ENCODE data around the gene TSHZ3.

Gene TSHZ3

DNA sequence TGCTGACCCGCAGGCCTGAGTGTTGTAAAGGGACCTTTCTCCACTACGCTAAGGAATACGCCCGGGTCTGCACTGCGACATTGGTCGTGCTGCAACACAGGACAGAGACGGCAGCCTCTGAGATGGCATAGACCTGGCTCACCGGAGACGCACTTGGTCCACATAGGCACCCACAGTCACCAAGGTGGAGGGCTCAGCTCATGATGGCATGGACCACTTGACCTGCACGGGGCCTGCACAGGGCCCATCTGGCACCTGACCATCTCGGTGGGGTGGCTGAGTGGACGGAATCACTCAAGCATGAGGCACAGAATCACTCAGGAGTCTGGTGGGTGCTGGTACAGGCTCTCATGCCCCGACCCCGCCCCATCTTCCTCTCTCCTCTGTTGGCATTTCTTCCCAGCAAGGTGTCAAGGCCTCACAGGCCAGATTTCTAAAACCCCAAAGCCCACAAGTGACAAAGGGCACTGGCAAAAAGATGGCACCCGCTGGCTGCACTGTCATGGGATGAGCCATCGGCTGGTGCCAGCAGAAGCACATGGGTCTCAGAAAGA, 45.9 kb downstream of the TSHZ3 start:
- Mint-ChIP-seq H3K36me3 (ENCODE audit: low read depth) (no peaks in the 10 kb centered on the region), H3K9me3 (no peaks in the 10 kb centered on the region), H3K27ac (no peak overlapping the region), H3K4me1 (no peaks in the 10 kb centered on the region), H3K4me3 (no peak overlapping the region), H3K27me3 (peaks cover 4% of the 10 kb centered on the region)
- DNase-seq (no peak), ATAC-seq (no peak)

DNA sequence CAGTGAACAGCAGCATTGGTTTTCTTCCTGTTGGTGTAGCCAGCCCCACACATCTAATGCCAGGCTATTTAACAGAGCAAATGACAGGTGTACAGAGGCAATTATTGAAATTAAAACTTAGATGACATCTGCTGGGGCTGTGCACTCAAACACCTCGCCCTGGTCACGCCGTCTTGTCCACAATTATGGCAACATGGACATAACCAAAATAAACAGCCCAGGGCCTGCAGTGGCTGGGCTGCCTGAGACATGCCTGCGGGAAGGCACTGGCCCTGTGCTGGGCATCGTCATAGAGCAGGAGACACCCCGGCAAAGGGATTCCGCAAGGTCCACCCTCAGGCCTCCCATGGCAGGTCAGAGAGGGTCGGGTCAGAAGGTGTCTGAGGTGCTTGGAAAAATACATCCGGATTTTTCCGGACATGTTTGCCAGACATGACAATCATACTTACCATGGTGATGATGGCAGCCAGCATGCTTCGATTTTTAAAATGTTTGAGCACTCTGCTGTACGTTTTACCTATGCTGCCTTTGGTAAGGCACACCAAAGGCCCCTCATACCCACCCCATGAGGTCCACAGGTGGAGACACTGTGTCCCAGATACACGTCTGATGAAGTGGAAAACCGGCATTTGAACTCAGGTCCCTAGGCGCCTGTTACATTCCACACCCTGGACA, 47.8 kb downstream of the TSHZ3 start:
- Mint-ChIP-seq H3K36me3 (ENCODE audit: low read depth) (no peaks in the 10 kb centered on the region), H3K27ac (no peak overlapping the region), H3K9me3 (no peaks in the 10 kb centered on the region), H3K4me1 (no peaks in the 10 kb centered on the region), H3K27me3 (peaks cover 4% of the 10 kb centered on the region), H3K4me3 (no peak overlapping the region)
- ATAC-seq (no peak), DNase-seq (no peak)

DNA sequence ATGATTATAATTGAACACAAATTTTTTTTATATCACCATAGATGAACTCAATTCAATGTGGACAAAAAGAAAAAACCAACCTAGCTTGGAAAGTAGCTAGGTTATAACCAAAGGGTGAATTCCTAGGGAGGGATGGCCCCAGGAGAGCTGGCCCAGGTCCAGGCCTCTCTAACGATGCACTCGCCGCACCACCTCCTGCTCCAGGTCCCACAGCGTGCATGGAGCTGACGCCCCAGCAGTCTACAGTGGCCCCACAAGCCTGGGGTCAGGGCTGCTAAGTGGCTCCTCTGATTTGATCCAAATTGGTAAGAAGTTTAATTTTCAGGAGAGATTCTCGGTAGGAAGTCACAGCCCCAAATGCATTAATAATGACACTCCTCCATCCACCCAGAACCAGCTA, 48.8 kb downstream of the TSHZ3 start:
- no peaks in the 10 kb centered on the region for H3K27me3 Mint-ChIP-seq
- no peak overlapping the region for H3K27ac Mint-ChIP-seq
- H3K9me3 Mint-ChIP-seq = no peaks in the 10 kb centered on the region
- no peaks in the 10 kb centered on the region for H3K36me3 Mint-ChIP-seq (ENCODE audit: low read depth)
- ATAC-seq = no peak
- H3K4me1 Mint-ChIP-seq = no peaks in the 10 kb centered on the region
- no peak overlapping the region for H3K4me3 Mint-ChIP-seq
- no peak for DNase-seq

DNA sequence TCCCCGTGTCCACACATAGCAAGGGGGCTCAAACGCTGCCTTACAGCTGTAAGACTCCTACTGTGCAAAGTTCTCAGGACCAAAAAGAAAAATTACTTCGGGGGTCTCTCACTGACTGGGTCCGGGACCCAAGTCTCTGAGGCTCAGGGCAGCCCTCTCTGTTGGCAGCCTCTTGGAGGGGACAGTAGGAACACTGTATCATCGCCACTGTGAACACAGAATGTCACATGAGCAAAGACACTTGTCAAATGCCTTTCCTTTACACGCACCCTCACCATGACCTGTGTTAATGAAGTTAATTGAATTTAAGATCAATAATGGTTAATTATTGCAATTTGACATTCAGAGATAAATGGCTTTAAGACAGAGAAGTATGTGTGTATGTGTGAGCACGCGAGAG, 49.6 kb downstream of the TSHZ3 start:
- ATAC-seq = no peak
- Mint-ChIP-seq H3K36me3 (ENCODE audit: low read depth) (no peaks in the 10 kb centered on the region), H3K27ac (no peak overlapping the region), H3K27me3 (no peaks in the 10 kb centered on the region), H3K4me3 (no peak overlapping the region), H3K4me1 (no peaks in the 10 kb centered on the region), H3K9me3 (no peaks in the 10 kb centered on the region)
- no peak for DNase-seq

DNA sequence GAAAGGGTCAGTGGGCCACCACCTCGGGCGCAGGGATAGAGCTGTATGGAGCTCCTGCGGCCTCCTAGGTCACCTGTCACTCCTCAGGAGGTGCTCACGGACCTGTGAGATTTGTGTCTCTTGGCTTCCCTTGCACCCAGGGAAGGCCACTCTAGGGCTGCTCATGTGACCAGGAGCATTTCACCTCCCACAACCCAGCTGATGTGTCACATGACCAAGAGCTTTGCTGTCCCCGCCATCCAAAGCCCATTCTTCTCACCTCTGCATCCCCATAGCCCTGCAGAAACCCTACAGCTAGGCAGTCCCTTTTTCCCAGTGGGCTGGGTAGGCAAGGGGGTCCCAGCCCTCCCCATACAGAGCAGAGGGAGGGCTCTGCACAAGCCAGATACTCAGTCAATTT, 51.2 kb downstream of the TSHZ3 start:
- Mint-ChIP-seq H3K27ac (no peak overlapping the region), H3K27me3 (no peaks in the 10 kb centered on the region), H3K4me1 (no peaks in the 10 kb centered on the region), H3K36me3 (ENCODE audit: low read depth) (no peaks in the 10 kb centered on the region), H3K9me3 (no peaks in the 10 kb centered on the region), H3K4me3 (no peak overlapping the region)
- ATAC-seq (no peak), DNase-seq (no peak)

DNA sequence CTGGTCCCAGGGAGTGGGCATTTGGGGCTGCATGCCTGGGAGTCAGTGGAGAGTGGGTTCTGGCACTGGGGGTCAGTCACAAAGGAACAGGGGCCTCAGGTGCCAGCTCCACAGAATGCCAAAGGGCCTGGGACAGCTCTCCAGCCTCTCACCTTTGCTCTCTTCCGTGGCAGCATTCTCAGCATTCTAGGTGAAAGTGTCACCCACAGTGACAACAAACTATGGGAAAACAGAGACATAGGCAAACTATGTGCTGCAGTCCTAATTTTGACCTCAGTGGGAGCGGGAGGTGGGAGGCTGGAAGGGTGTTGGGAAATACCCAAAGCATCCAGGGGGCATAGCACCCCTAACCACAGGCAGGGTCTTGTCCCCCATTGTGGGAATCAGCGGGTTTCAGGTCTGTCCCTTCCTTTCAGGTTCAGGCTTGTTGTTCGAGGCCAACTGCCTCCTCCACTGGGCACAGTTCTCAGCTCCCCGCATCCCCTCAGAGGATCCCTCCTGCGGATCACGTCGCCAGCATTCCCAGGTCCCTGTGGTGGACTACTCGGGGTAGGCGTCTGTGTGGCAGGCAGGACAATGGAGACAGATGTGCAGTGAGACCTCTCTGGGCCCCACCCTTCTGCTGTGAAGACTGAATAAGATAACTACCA, 52.4 kb downstream of the TSHZ3 start:
- H3K36me3 Mint-ChIP-seq (ENCODE audit: low read depth) = no peaks in the 10 kb centered on the region
- no peaks in the 10 kb centered on the region for H3K27me3 Mint-ChIP-seq
- no peak overlapping the region for H3K27ac Mint-ChIP-seq
- no peak for DNase-seq
- no peaks in the 10 kb centered on the region for H3K4me1 Mint-ChIP-seq
- no peaks in the 10 kb centered on the region for H3K9me3 Mint-ChIP-seq
- ATAC-seq = no peak
- H3K4me3 Mint-ChIP-seq = no peak overlapping the region

DNA sequence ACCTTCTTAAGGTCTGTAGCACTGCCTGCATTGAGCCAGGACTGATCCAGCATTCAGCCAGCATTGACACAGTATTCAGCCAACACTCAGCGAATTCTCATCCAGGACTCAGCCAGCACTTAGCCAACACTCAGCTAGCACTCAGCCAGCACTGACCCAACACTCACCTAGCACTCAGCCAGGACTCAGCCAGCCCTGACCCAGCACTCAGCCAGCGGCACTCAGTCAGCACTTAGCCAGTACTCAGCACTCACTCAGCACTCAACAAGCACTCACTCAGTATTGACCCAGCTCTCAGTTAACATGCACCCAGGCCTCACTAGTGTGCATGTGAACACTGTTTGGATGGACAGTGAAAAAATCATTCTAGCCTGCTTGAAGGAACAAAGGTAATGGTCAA, 55.0 kb downstream of the TSHZ3 start:
- Mint-ChIP-seq H3K27me3 (no peaks in the 10 kb centered on the region), H3K4me1 (no peaks in the 10 kb centered on the region), H3K4me3 (no peak overlapping the region), H3K9me3 (no peaks in the 10 kb centered on the region), H3K27ac (no peak overlapping the region), H3K36me3 (ENCODE audit: low read depth) (no peaks in the 10 kb centered on the region)
- ATAC-seq = no peak
- no peak for DNase-seq

DNA sequence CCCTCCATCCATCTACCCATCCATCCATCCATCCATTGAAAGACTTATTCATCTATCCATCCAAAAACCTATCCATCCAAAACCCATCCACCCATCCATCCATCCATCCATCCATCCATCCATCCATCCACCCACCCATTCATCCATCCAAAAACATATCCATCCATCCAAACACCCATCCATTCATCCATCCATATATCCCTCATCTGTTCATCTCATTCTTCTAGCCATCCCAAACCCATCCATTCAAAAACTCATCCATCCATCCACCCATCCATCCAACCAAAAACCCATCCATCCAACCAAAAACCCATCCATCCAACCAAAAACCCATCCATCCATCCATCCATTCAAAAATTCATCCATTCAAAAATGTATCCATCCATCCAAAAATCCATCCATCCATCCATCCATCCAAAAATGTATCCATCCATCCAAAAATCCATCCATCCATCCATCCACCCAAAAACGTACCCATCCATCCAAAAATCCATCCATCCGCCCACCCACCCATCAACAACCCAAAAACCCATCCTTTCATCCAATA, 56.5 kb downstream of the TSHZ3 start:
- H3K36me3 Mint-ChIP-seq (ENCODE audit: low read depth) = no peaks in the 10 kb centered on the region
- H3K27ac Mint-ChIP-seq = no peak overlapping the region
- H3K4me3 Mint-ChIP-seq = no peak overlapping the region
- ATAC-seq (no peak), DNase-seq (no peak)
- H3K4me1 Mint-ChIP-seq = no peaks in the 10 kb centered on the region
- H3K27me3 Mint-ChIP-seq = no peaks in the 10 kb centered on the region
- no peaks in the 10 kb centered on the region for H3K9me3 Mint-ChIP-seq

DNA sequence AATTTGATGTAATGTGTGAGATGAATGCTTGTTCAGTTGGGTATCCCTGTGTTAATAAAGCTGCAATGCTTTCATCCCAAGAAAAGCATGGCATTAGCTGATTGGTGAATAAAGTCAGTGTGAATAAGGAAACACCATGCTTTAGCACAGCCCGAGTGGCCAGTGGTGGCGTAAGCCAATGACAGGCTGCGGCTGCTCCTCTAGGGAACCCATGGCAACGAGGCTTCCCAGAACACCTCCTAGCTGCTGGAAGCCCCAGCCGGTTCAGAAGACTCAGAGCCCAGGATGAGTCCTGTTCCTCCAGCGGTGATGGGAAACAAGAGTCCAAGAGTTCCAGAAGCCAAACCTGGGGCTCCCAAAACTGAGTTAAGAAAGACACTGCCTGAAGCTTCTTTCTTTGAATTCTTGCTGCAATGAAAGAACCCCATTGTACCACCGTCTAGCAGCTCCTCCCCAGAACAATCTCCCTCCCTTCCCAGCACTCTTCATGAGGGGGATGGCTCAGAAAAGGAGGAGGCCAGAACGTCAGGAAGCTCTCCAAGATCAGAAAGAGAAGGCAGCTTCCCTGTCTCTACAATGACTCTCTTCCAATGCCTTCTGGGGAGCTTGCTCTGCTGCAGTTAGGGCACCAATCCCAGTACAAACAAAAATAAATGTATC, 58.2 kb downstream of the TSHZ3 start:
- Mint-ChIP-seq H3K36me3 (ENCODE audit: low read depth) (no peaks in the 10 kb centered on the region), H3K4me3 (no peak overlapping the region), H3K9me3 (no peaks in the 10 kb centered on the region), H3K4me1 (no peaks in the 10 kb centered on the region), H3K27me3 (no peaks in the 10 kb centered on the region), H3K27ac (no peak overlapping the region)
- ATAC-seq (no peak), DNase-seq (no peak)

DNA sequence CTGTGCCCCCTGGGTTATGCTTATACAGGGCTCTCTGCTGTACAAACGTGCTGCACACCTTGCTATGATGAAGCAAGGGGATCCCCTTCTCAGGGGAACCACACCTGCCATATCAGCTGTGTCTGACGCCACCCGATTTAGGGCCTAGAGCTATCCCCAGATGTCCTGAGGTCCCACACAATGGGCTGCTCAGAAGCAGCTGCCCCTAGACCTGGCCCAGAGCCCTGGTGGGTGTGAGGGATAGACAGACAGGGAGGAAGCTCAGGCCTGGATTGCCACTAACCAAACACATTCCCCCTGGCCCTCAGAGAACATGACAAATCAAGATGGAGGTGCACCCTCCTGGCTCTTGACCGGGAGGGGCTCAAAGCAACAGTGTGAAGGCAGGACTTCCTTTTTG, 59.3 kb downstream of the TSHZ3 start:
- no peak for DNase-seq
- no peak for ATAC-seq
- H3K27ac Mint-ChIP-seq = no peak overlapping the region
- H3K27me3 Mint-ChIP-seq = no peaks in the 10 kb centered on the region
- no peaks in the 10 kb centered on the region for H3K36me3 Mint-ChIP-seq (ENCODE audit: low read depth)
- no peaks in the 10 kb centered on the region for H3K9me3 Mint-ChIP-seq
- no peak overlapping the region for H3K4me3 Mint-ChIP-seq
- H3K4me1 Mint-ChIP-seq = no peaks in the 10 kb centered on the region

DNA sequence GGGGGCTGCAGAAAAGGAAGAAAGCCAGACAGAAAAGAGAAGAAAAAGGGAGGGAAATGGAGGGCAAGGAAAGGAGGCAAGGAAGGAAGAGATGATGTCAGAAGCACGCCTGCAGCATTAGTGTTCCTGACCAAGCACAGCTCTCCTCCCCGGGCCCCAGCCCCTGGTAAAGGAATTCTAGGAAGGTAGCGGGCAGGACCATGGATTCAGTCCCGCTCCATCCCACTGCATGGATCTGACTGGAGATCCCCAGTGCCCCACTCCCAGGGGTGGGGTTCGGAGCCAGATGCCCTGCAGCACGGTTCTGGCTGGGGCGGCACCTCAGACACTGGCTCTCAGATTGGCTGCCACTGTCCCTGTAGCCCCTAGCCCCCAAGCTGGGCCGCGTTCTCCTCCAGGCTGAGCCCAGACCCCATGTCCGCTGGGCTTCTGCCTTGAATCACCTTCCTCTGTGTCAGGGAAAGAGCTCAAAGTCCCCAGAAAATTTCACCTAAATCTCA, 59.8 kb downstream of the TSHZ3 start:
- Mint-ChIP-seq H3K4me3 (no peak overlapping the region), H3K4me1 (no peaks in the 10 kb centered on the region), H3K27me3 (no peaks in the 10 kb centered on the region), H3K9me3 (no peaks in the 10 kb centered on the region), H3K27ac (no peak overlapping the region), H3K36me3 (ENCODE audit: low read depth) (no peaks in the 10 kb centered on the region)
- ATAC-seq (no peak), DNase-seq (no peak)

DNA sequence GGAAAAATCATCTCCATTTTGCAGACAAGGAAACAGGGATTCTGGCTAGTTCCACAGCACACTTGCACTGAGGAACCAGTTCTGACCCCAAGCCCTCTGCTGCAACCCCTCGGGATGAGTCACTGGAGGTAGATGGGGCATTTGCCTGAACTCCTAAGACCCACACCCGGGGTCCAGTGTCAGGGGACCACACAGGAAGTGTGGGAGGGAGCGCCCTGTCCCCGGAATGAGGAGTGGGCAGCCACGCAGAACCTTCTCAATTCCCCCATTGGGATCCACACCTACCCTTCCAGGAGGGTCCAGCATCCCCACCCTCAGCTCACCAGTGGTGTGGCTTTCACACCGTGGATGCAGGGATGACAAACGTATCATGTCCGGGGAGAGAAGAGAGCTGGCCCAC, 62.7 kb downstream of the TSHZ3 start:
- Mint-ChIP-seq H3K36me3 (ENCODE audit: low read depth) (no peaks in the 10 kb centered on the region), H3K27ac (no peak overlapping the region), H3K4me3 (no peak overlapping the region), H3K9me3 (no peaks in the 10 kb centered on the region), H3K4me1 (no peaks in the 10 kb centered on the region), H3K27me3 (no peaks in the 10 kb centered on the region)
- ATAC-seq (no peak), DNase-seq (no peak)

DNA sequence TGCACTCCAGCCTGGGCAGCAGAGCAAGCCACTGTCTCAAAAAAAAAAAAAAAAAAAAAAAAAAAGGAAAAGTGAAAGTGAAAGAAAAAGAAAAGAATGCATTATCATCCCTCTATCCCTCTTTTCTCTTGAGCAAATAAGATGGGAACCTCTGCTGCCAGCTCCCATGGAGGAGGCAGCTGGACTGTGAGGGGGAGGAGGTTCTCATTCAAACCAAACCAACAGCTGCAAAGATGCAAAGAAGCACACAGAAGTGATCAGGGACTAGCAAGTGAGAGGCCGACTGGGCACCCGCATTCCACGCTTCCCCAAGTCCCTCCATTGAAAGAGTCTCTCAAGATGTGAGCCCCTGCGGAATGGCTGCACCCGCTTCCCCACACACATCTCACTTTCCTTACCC, 63.5 kb downstream of the TSHZ3 start:
- Mint-ChIP-seq H3K27ac (no peak overlapping the region), H3K36me3 (ENCODE audit: low read depth) (no peaks in the 10 kb centered on the region), H3K27me3 (no peaks in the 10 kb centered on the region), H3K4me3 (no peak overlapping the region), H3K9me3 (no peaks in the 10 kb centered on the region), H3K4me1 (no peaks in the 10 kb centered on the region)
- DNase-seq (no peak), ATAC-seq (no peak)

DNA sequence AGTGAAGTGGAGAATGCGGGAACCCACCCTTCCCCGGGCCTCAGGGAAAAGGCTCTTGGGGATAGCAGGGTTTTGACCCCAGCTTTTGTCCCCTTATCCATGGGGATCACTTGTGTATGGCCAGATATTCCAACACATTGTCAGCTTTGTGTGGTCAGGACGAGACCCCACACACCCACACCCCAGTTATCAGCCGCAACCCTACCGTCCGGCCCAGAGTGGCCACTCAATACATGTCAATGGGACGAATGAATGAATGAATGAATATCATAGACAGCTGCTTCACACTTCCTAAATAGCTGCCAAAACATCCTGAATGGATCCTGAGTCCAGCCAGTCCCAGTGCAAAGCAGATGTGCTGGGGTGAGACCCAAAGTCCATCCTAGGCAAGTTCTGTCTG, 64.6 kb downstream of the TSHZ3 start:
- Mint-ChIP-seq H3K36me3 (ENCODE audit: low read depth) (no peaks in the 10 kb centered on the region), H3K4me1 (no peaks in the 10 kb centered on the region), H3K27me3 (no peaks in the 10 kb centered on the region), H3K27ac (no peak overlapping the region), H3K4me3 (no peak overlapping the region), H3K9me3 (no peaks in the 10 kb centered on the region)
- DNase-seq (no peak), ATAC-seq (no peak)

DNA sequence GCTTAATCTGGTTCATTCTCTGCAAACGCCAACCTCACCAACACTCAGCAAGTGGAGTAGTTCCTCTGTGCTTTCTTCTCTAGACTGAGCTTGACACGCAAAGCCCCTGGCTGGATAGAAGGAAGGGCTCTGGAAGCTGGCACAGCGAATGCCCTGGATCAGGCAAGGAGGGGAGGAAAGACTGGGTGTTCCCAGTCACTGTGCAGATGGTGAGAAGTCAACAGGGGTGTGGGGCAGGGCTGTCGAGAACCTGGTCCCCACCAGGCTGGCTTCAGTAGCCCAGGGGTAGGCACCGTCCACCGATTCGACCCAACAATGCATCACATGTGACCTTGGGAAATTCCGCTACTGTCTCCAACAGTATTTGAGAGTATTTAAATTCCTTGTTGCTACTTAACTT, 65.5 kb downstream of the TSHZ3 start:
- Mint-ChIP-seq H3K9me3 (no peaks in the 10 kb centered on the region), H3K4me3 (no peak overlapping the region), H3K27me3 (peaks cover under 1% of the 10 kb centered on the region), H3K27ac (no peak overlapping the region), H3K36me3 (ENCODE audit: low read depth) (no peaks in the 10 kb centered on the region), H3K4me1 (no peaks in the 10 kb centered on the region)
- ATAC-seq (no peak), DNase-seq (no peak)

All from activated naive CD8-positive, alpha-beta T cell treated with anti-CD3 and anti-CD28 coated beads, Interleukin-2, amount 50 U/mL, for 24 hours (primary cell).